NCI-H1694 (cell line): ENCODE results near the gene MPC1.

Experiments
- DNase-seq: peaks from one replicate; lab custom pipeline; 2025; lab: John Stamatoyannopoulos, UW

MPC1 gene

DNA sequence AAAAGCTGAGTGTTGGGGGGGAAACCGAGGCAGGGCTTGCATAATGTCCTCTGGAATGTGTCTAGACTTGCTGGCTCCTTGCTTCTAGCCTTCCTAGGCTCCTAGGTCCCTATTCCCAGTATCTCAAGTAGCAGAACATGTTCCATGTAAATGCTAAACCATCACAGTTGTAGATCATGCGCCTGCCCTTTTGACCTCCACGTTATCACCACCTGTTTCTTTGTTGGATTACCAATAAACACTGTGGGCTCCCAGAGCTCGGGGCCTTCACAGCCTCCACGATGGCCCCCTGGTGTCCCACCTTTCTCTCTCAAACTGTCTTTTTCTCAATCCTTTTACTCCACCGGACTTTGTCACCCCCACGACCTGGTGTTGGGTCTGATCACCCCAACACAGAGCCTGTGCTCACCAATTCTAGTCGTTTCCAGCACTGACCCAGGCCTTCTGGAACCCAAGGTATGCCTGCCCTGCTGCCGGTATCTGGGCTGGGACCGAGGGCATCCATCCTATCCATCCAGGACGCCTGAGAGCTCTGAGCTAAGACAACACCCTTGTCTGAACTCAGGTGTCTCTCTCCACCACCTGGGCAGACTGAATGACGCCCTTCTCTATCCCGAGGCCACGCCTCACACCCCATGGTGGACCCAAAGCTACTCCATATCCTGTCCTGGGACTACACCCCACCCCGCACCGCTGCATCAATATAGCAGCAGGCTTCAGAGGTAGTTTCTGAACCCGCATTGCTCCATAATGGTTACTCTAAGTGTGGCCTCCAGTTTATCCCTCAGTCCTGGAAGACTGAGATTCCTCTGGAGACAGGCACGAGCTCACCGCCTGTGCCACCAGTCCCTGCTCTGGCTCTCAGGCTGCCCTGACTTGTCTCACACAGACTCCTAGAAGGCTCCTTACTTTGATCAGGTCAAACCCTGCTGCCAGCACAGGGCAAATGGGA is 65.2 kb downstream of the MPC1 start:
- no peak for DNase-seq

GRCh38 chr6:166315436-166315835 is 67.3 kb downstream of the MPC1 start:
- DNase-seq = no peak
